GM20431 (cell line): Measurements from ENCODE around the gene RFX2.
"Not testable (repeated sequence)": the region's sequence is repeated elsewhere in the genome, so short reads cannot be mapped to it uniquely, and the experiment has no call there.

Experiments
- in situ Hi-C: fragments of 300-500 bp; cut with MseI, MboI; formaldehyde crosslinking; loops from one replicate; pipeline ENCODE4 v1.15.0; 2020; ENCODE audit warnings: low sequenced_read_pairs; ENCODE audit not compliant: unreplicated experiment

Gene RFX2

GRCh38 chr19:6106643-6107294 is 3.5 kb downstream of the RFX2 start:
- in situ Hi-C loops = not testable (repeated sequence)

- in situ Hi-C loops = no loop called here
Measured at GRCh38 chr19:6105444-6105843, 4.9 kb downstream of the RFX2 start.

- in situ Hi-C loops = no loop called here
Measured at GRCh38 chr19:6103894-6104293, 6.4 kb downstream of the RFX2 start.

- in situ Hi-C loops = no loop called here
Measured at GRCh38 chr19:6103217-6103644, 7.1 kb downstream of the RFX2 start.

GRCh38 chr19:6101991-6102390 is 8.3 kb downstream of the RFX2 start:
- in situ Hi-C loops = no loop called here

GRCh38 chr19:6101291-6101825 is 8.9 kb downstream of the RFX2 start:
- in situ Hi-C loops = no loop called here

GRCh38 chr19:6100284-6100915 is 9.9 kb downstream of the RFX2 start:
- in situ Hi-C loops = no loop called here

- in situ Hi-C loops = no loop called here
Measured at GRCh38 chr19:6099599-6099998, 10.7 kb downstream of the RFX2 start.

GRCh38 chr19:6099033-6099432 is 11.3 kb downstream of the RFX2 start:
- in situ Hi-C loops = no loop called here

GRCh38 chr19:6098574-6098973 is 11.7 kb downstream of the RFX2 start:
- in situ Hi-C loops = no loop called here

- in situ Hi-C loops = no loop called here
Measured at GRCh38 chr19:6097911-6098310, 12.4 kb downstream of the RFX2 start.

- in situ Hi-C loops = no loop called here
Measured at GRCh38 chr19:6095760-6096159, 14.5 kb downstream of the RFX2 start.

GRCh38 chr19:6092329-6093286 is 17.7 kb downstream of the RFX2 start:
- in situ Hi-C loops = no loop called here

GRCh38 chr19:6091771-6092291 is 18.5 kb downstream of the RFX2 start:
- in situ Hi-C loops = no loop called here

GRCh38 chr19:6090634-6091033 is 19.7 kb downstream of the RFX2 start:
- in situ Hi-C loops = no loop called here

- in situ Hi-C loops = no loop called here
Measured at GRCh38 chr19:6088602-6089049, 21.7 kb downstream of the RFX2 start.

- in situ Hi-C loops = no loop called here
Measured at GRCh38 chr19:6087074-6087571, 23.2 kb downstream of the RFX2 start.

- in situ Hi-C loops = no loop called here
Measured at GRCh38 chr19:6086068-6086788, 24.1 kb downstream of the RFX2 start.

GRCh38 chr19:6084821-6085220 is 25.5 kb downstream of the RFX2 start:
- in situ Hi-C loops = no loop called here
